Peyer's patch (tissue), 4 donors: ENCODE measurements around the gene IRAK1.

Source experiments
- POLR2A ChIP-seq, 2 donors: fragments of 450-650 bp; IDR thresholded peaks; one replicate each; pipeline ENCODE4 v1.5.1; 2017; ENCODE audit warnings: antibody characterized with exemption in 2 of 2, mild to moderate bottlenecking in 2 of 2, moderate library complexity in 2 of 2
- TF ChIP-seq, protein P1 (sequence below), 6 experiments: fragments of 450-650 bp in 4 of 6; fragments of 200-600 bp in 2 of 6; sonication (generic) in 1 of 6; IDR thresholded peaks; one replicate each; pipeline ENCODE4 v1.5.1; 2017 to 2019; ENCODE audit warnings: antibody characterized with exemption in 6 of 6, mild to moderate bottlenecking in 3 of 6, moderate library complexity in 1 of 6

DNA sequence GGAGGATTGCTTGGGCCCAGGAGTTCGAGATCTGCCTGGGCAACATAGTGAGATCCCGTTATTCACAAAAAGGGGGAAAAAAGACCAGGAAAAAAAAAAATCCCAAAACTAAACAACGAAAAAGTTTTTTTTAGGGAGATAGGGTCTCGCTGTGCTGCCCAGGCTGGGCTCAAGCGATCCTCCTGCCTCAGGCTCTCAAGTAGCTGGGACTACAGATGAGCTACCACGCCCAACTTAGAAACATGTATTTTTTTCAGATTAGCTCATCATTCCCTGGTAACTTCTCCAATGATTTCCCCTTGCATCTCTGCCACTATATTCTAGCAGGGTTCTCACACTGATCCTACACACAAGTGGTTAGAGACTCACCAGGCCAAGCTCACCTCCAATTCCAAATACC, 24.4 kb upstream of the IRAK1 start:
- TF ChIP-seq, protein P1, sequence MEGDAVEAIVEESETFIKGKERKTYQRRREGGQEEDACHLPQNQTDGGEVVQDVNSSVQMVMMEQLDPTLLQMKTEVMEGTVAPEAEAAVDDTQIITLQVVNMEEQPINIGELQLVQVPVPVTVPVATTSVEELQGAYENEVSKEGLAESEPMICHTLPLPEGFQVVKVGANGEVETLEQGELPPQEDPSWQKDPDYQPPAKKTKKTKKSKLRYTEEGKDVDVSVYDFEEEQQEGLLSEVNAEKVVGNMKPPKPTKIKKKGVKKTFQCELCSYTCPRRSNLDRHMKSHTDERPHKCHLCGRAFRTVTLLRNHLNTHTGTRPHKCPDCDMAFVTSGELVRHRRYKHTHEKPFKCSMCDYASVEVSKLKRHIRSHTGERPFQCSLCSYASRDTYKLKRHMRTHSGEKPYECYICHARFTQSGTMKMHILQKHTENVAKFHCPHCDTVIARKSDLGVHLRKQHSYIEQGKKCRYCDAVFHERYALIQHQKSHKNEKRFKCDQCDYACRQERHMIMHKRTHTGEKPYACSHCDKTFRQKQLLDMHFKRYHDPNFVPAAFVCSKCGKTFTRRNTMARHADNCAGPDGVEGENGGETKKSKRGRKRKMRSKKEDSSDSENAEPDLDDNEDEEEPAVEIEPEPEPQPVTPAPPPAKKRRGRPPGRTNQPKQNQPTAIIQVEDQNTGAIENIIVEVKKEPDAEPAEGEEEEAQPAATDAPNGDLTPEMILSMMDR (IDR thresholded peaks at IDR 0.05) = no peak
- no peak for TF ChIP-seq POLR2A (IDR thresholded peaks at IDR 0.05)
